ENCODE measurements around the gene AK3.

The AK3 gene

DNA sequence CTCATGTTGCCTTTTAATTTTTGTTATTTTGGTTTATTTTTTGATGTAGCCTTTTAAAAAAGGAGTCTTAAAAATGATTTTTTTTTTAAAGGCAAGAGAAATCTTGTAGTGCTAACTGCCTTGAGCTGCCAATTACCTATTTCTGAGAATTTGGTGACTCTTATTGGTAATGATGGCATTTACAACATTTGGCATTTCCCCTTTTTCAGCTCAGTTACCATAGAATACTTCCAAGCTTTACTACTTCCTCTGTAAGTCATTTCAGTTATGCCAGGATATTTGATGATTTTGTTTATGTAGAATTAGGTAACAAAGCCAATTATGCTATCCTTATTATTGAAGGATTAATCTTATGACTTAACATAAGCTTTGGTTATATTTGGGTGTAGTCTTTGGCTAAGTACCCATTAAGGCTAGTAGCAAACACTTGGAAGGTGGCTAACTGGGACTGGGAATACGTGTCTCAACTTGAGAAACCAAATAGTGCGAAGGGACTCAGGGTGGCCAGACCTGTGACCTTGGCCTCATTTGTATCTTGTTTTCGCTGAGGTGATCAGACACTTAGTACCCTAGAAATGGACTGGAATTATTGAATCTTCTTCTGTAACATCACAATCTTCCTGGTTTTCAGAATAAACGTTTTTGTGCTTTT lies 33.9 kb downstream of the AK3 start:
- no peak overlapping the region for H3K4me3 ChIP-seq (ENCODE audit: low read length)
- H3K4me2 ChIP-seq (ENCODE audit: low read depth, low read length): no peak overlapping the region
- no peaks in the 10 kb centered on the region; the same call in 1 of the 2 replicates for H3K36me3 ChIP-seq (replicated peaks; ENCODE audit: insufficient read depth, low read length)
- H3K9me2 ChIP-seq (replicated peaks; ENCODE audit: insufficient read depth, low read length): no peaks in the 10 kb centered on the region
- no peaks in the 10 kb centered on the region for H4K20me1 ChIP-seq (ENCODE audit: insufficient read depth, low read length)
- no peak overlapping the region for H3K9ac ChIP-seq (ENCODE audit: low read length)
- no peaks in the 10 kb centered on the region for H3K27me3 ChIP-seq (replicated peaks; ENCODE audit: insufficient read depth, low read length)
- H3K79me2 ChIP-seq (ENCODE audit: low read length): no peaks in the 10 kb centered on the region
- DNase-seq: no peak
- H3K9me3 ChIP-seq (replicated peaks; ENCODE audit: insufficient read depth, low read length): no peaks in the 10 kb centered on the region
- no peaks in the 10 kb centered on the region for H3K4me1 ChIP-seq (ENCODE audit: low read length)
- H3K27ac ChIP-seq (ENCODE audit: low read length): no peak overlapping the region
- H2AFZ ChIP-seq (ENCODE audit: low read length): no peak overlapping the region
- no peaks in the 10 kb centered on the region; the same call in 1 of the 2 replicates for H3F3A ChIP-seq (ENCODE audit: insufficient read depth, low read length)
- TF ChIP-seq, protein P1, sequence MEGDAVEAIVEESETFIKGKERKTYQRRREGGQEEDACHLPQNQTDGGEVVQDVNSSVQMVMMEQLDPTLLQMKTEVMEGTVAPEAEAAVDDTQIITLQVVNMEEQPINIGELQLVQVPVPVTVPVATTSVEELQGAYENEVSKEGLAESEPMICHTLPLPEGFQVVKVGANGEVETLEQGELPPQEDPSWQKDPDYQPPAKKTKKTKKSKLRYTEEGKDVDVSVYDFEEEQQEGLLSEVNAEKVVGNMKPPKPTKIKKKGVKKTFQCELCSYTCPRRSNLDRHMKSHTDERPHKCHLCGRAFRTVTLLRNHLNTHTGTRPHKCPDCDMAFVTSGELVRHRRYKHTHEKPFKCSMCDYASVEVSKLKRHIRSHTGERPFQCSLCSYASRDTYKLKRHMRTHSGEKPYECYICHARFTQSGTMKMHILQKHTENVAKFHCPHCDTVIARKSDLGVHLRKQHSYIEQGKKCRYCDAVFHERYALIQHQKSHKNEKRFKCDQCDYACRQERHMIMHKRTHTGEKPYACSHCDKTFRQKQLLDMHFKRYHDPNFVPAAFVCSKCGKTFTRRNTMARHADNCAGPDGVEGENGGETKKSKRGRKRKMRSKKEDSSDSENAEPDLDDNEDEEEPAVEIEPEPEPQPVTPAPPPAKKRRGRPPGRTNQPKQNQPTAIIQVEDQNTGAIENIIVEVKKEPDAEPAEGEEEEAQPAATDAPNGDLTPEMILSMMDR (IDR thresholded peaks at IDR 0.05; ENCODE audit: low read length): no peak
- no peak for TF ChIP-seq EZH2phosphoT487 (IDR thresholded peaks at IDR 0.05; ENCODE audit: low read length)
- TF ChIP-seq EZH2 (optimal IDR thresholded peaks at IDR 0.05; ENCODE audit: low read depth, low read length): no peak

DNA sequence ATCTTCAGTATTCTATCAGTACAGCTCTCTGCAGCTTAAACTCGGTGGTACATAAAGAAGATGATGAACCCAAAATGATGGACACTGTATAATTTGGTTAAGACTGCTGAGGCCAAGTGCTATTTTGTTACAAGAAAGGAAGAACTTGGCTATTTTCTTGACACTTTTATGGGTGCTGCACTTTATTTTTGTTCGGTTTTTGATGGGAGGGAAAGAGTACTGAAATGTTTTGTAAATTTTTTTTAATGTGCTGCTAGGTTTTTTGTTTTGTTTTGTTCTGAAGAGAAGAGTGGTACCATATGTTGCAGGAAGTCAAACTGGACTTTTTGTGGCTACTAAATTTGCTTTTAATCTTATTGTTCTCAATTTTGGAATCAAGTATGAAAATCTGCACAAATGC lies 35.0 kb downstream of the AK3 start:
- TF ChIP-seq, protein P1 (IDR thresholded peaks at IDR 0.05; ENCODE audit: low read length): no peak
- TF ChIP-seq EZH2 (optimal IDR thresholded peaks at IDR 0.05; ENCODE audit: low read depth, low read length): no peak
- Histone ChIP-seq H3K79me2 (ENCODE audit: low read length) (no peaks in the 10 kb centered on the region), H3K27me3 (replicated peaks; ENCODE audit: insufficient read depth, low read length) (no peaks in the 10 kb centered on the region), H4K20me1 (ENCODE audit: insufficient read depth, low read length) (no peaks in the 10 kb centered on the region), H3K27ac (ENCODE audit: low read length) (no peak overlapping the region), H3K4me3 (ENCODE audit: low read length) (no peak overlapping the region), H2AFZ (ENCODE audit: low read length) (no peak overlapping the region), H3K4me2 (ENCODE audit: low read depth, low read length) (no peak overlapping the region), H3K9me2 (replicated peaks; ENCODE audit: insufficient read depth, low read length) (no peaks in the 10 kb centered on the region), H3K9ac (ENCODE audit: low read length) (no peak overlapping the region), H3F3A (ENCODE audit: insufficient read depth, low read length) (no peaks in the 10 kb centered on the region; the same call in 1 of the 2 replicates), H3K36me3 (replicated peaks; ENCODE audit: insufficient read depth, low read length) (no peaks in the 10 kb centered on the region; the same call in 1 of the 2 replicates), H3K4me1 (ENCODE audit: low read length) (no peaks in the 10 kb centered on the region), H3K9me3 (replicated peaks; ENCODE audit: insufficient read depth, low read length) (no peaks in the 10 kb centered on the region)
- no peak for DNase-seq

DNA sequence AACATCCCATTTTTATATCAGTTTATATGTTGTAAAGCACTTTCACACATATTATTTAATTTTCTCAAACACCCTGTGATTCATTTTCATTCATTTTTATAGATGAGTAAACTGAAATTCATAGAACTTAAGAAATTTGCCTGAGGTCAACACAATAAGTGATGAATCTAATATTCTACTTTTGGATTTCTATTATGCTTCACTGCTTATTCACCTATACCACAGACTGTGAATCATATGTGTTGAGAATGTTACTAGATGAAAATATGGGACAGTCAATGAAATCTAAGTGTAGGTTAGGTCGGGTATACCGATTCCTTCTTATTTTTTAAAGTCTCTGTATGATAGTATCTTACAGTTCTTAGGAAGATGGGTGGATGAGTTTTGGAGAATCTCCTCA lies 36.9 kb downstream of the AK3 start:
- no peak for DNase-seq
- Histone ChIP-seq H3K9me3 (replicated peaks; ENCODE audit: insufficient read depth, low read length) (no peaks in the 10 kb centered on the region), H3F3A (ENCODE audit: insufficient read depth, low read length) (no peaks in the 10 kb centered on the region), H3K4me3 (ENCODE audit: low read length) (no peak overlapping the region), H3K36me3 (replicated peaks; ENCODE audit: insufficient read depth, low read length) (no peaks in the 10 kb centered on the region; the same call in 1 of the 2 replicates), H3K27ac (ENCODE audit: low read length) (no peak overlapping the region), H4K20me1 (ENCODE audit: insufficient read depth, low read length) (no peaks in the 10 kb centered on the region), H3K9ac (ENCODE audit: low read length) (no peak overlapping the region), H3K9me2 (replicated peaks; ENCODE audit: insufficient read depth, low read length) (no peaks in the 10 kb centered on the region), H3K27me3 (replicated peaks; ENCODE audit: insufficient read depth, low read length) (no peaks in the 10 kb centered on the region), H2AFZ (ENCODE audit: low read length) (no peak overlapping the region), H3K4me1 (ENCODE audit: low read length) (no peaks in the 10 kb centered on the region), H3K79me2 (ENCODE audit: low read length) (no peaks in the 10 kb centered on the region), H3K4me2 (ENCODE audit: low read depth, low read length) (no peak overlapping the region)
- TF ChIP-seq EZH2 (optimal IDR thresholded peaks at IDR 0.05; ENCODE audit: low read depth, low read length): no peak
- no peak for TF ChIP-seq EZH2phosphoT487 (IDR thresholded peaks at IDR 0.05; ENCODE audit: low read length)
- TF ChIP-seq, protein P1 (IDR thresholded peaks at IDR 0.05; ENCODE audit: low read length): no peak
